Glomerular visceral epithelial cell (primary cell): ENCODE measurements around the gene ALG9.

Experiments used
- DNase-seq: peaks from one replicate; pipeline ENCODE4 v3.0.0-alpha.2; 2016; ENCODE audit errors: extremely low spot score

Gene ALG9

GRCh38 chr11:111882202-111882601 is 10.8 kb upstream of the ALG9 start:
- DNase-seq: no peak

- DNase-seq: no peak
These were observed 8.2 kb upstream of the ALG9 start for GRCh38 chr11:111879637-111879960.

GRCh38 chr11:111878849-111879636 is 7.7 kb upstream of the ALG9 start, which contains the start of the genes CFAP68 and FDXACB1:
TSS of gene CFAP68 (plus strand) at chr11:111879541. CDS start at chr11:111879561, 20 bp downstream.
TSS of gene FDXACB1 (minus strand) at chr11:111879165. CDS start at chr11:111879132, 33 bp downstream.
- peak; percentile 95 for DNase-seq

- DNase-seq: peak; percentile 29
These were observed 7.0 kb upstream of the ALG9 start for GRCh38 chr11:111878385-111878848.

- DNase-seq: no peak
These were observed 346 bp upstream of the ALG9 start for GRCh38 chr11:111871693-111872161.

GRCh38 chr11:111870522-111870885 is 877 bp downstream of the ALG9 start:
- DNase-seq: no peak

GRCh38 chr11:111870113-111870512 is 1.3 kb downstream of the ALG9 start:
- DNase-seq: no peak

GRCh38 chr11:111860257-111860656 is 11.1 kb downstream of the ALG9 start:
- no peak for DNase-seq

GRCh38 chr11:111855506-111855905 is 15.9 kb downstream of the ALG9 start:
- no peak for DNase-seq

- DNase-seq: no peak
These were observed 19.3 kb downstream of the ALG9 start for GRCh38 chr11:111852103-111852502.

GRCh38 chr11:111851636-111852035 is 19.7 kb downstream of the ALG9 start:
- no peak for DNase-seq

GRCh38 chr11:111851067-111851466 is 20.3 kb downstream of the ALG9 start:
- DNase-seq: no peak

GRCh38 chr11:111849631-111850030 is 21.8 kb downstream of the ALG9 start:
- no peak for DNase-seq

GRCh38 chr11:111846636-111847035 is 24.7 kb downstream of the ALG9 start:
- peak; percentile 23 for DNase-seq

- DNase-seq: peak; percentile 42
These were observed 25.3 kb downstream of the ALG9 start for GRCh38 chr11:111846063-111846462.

- DNase-seq: no peak
These were observed 25.9 kb downstream of the ALG9 start for GRCh38 chr11:111845276-111846028.

- DNase-seq: no peak
These were observed 27.7 kb downstream of the ALG9 start for GRCh38 chr11:111843661-111844060.

GRCh38 chr11:111841370-111842053 is 29.9 kb downstream of the ALG9 start:
- DNase-seq: peak; percentile 81

- DNase-seq: no peak
These were observed 31.2 kb downstream of the ALG9 start for GRCh38 chr11:111840143-111840542.

- DNase-seq: no peak
These were observed 33.3 kb downstream of the ALG9 start for GRCh38 chr11:111838054-111838453.

GRCh38 chr11:111837366-111837891 is 34.0 kb downstream of the ALG9 start:
- no peak for DNase-seq

GRCh38 chr11:111836721-111837120 is 34.7 kb downstream of the ALG9 start:
- DNase-seq: no peak
